H1 (cell line): ENCODE data around the gene OGN. TPM values are rescaled to one million over a fixed set of nuclear protein-coding genes. Genes with fewer than 3 reads are reported as not detected.

Source experiments
- CTCF ChIA-PET: fragments of 300-600 bp; sonication (Branson Sonifier 250); formaldehyde crosslinking; loops from one replicate; lab custom pipeline; 2021; ENCODE audit not compliant: partially characterized antibody; lab: Charles Lee
- POLR2A ChIA-PET: fragments of 300-600 bp; sonication (Branson Sonifier 250); formaldehyde crosslinking; loops from one replicate; lab custom pipeline; 2021; ENCODE audit warnings: inconsistent platforms; ENCODE audit not compliant: partially characterized antibody; lab: Charles Lee
- DNase-seq, 2 experiments: peaks; one replicate each; pipeline versions ENCODE4 v3.0.0 to v3.0.0-alpha.2; 2010 to 2022; ENCODE audit warnings: low spot score in 2 of 2, low read depth in 1 of 2, mixed read lengths in 1 of 2
- FAIRE-seq: peaks from 2 replicates; lab custom pipeline; 2011; peaks lifted over from hg19 to GRCh38; lab: Jason Lieb, UNC
- H2AFZ ChIP-seq: 2 replicates; pipeline ENCODE4 v1.8.1; 2012; ENCODE audit warnings: low read length, inconsistent platforms
- H2AK5ac ChIP-seq: 2 replicates; pipeline ENCODE4 v1.6.1; 2013; ENCODE audit warnings: low read depth, low read length
- H2BK120ac ChIP-seq: replicated peaks from 2 replicates; pipeline ENCODE3; 2013; ENCODE audit warnings: low read depth, low read length, inconsistent platforms
- H2BK12ac ChIP-seq: 2 replicates; pipeline ENCODE4 v1.6.1; 2013; ENCODE audit warnings: low read depth, low read length
- H2BK15ac ChIP-seq: 2 replicates; pipeline ENCODE4 v1.6.1; 2013; ENCODE audit warnings: low read length
- H2BK20ac ChIP-seq: 2 replicates; pipeline ENCODE4 v1.6.1; 2013; ENCODE audit warnings: low read length
- H2BK5ac ChIP-seq: 2 replicates; pipeline ENCODE4 v1.6.1; 2013; ENCODE audit warnings: low read depth, low read length
- H3K14ac ChIP-seq: 2 replicates; pipeline ENCODE4 v1.6.1; 2013; ENCODE audit warnings: inconsistent platforms; ENCODE audit not compliant: insufficient read length
- H3K18ac ChIP-seq: 2 replicates; pipeline ENCODE4 v1.6.1; 2013; ENCODE audit warnings: low read length; ENCODE audit errors: extremely low read depth
- H3K23ac ChIP-seq: 2 replicates; pipeline ENCODE4 v1.6.1; 2013; ENCODE audit warnings: inconsistent platforms; ENCODE audit not compliant: insufficient read length
- H3K23me2 ChIP-seq: 2 replicates; pipeline ENCODE4 v1.6.1; 2013; ENCODE audit warnings: low read depth, low read length
- H3K27ac ChIP-seq: 2 replicates; pipeline ENCODE4 v1.6.1; 2011; ENCODE audit warnings: low read depth, low read length, inconsistent platforms
- H3K27me3 ChIP-seq, 4 experiments: replicated peaks in 1 of 4; 1 replicate in 1 of 4; 2 replicates in 3 of 4; pipeline versions ENCODE4 v1.6.1 to v1.8.1; 2011 to 2013; ENCODE audit warnings: low read length in 3 of 4, mild to moderate bottlenecking in 3 of 4, inconsistent platforms in 2 of 4, mixed read lengths in 2 of 4, moderate library complexity in 1 of 4; ENCODE audit not compliant: control insufficient read depth in 3 of 4, insufficient read depth in 3 of 4; ENCODE audit errors: extremely low read depth in 1 of 4
- H3K36me3 ChIP-seq, 4 experiments: 2 replicates each; pipeline versions ENCODE4 v1.6.1 to v1.8.1; 2011 to 2013; ENCODE audit warnings: mild to moderate bottlenecking in 4 of 4, low read length in 3 of 4, moderate library complexity in 2 of 4, control low read depth in 1 of 4, inconsistent platforms in 1 of 4; ENCODE audit not compliant: insufficient read depth in 4 of 4, control insufficient read depth in 2 of 4
- H3K4ac ChIP-seq: replicated peaks from 2 replicates; pipeline ENCODE3; 2013; ENCODE audit warnings: low read length, low read depth, mixed read lengths, inconsistent platforms; ENCODE audit not compliant: insufficient read length
- H3K4me1 ChIP-seq, 4 experiments: replicated peaks in 1 of 4; 1 replicate in 1 of 4; 2 replicates in 3 of 4; pipeline versions ENCODE4 v1.6.1 to v1.8.1; 2011 to 2013; ENCODE audit warnings: low read length in 3 of 4, inconsistent platforms in 2 of 4, mixed read lengths in 1 of 4; ENCODE audit not compliant: insufficient read depth in 4 of 4, control insufficient read depth in 3 of 4
- H3K4me2 ChIP-seq, 2 experiments: 2 replicates each; pipeline versions ENCODE4 v1.6.1 to v1.8.1; 2011 to 2013; ENCODE audit warnings: low read depth in 2 of 2, low read length in 2 of 2, control low read depth in 1 of 2, inconsistent platforms in 1 of 2, mild to moderate bottlenecking in 1 of 2; ENCODE audit not compliant: insufficient read depth in 1 of 2
- H3K4me3 ChIP-seq, 4 experiments: fragments of 200-600, 300-600 bp in 1 of 4; sonication (generic), shearing (Covaris generic), sonication (Bioruptor Twin) in 1 of 4; 2 replicates each; pipeline versions ENCODE4 v1.5.1 to v1.8.1; 2011 to 2016; ENCODE audit warnings: low read length in 4 of 4, low read depth in 3 of 4, control low read depth in 2 of 4, inconsistent platforms in 2 of 4, mild to moderate bottlenecking in 2 of 4, mixed read lengths in 1 of 4, moderate library complexity in 1 of 4; ENCODE audit not compliant: insufficient read depth in 2 of 4; ENCODE audit errors: extremely low read depth in 1 of 4
- H3K56ac ChIP-seq: replicated peaks from 2 replicates; pipeline ENCODE3; 2013; ENCODE audit warnings: low read depth, mild to moderate bottlenecking, mixed read lengths, low read length, inconsistent platforms; ENCODE audit not compliant: insufficient read length
- H3K79me1 ChIP-seq: 2 replicates; pipeline ENCODE4 v1.6.1; 2013; ENCODE audit warnings: low read depth, low read length, control low read depth
- H3K79me2 ChIP-seq, 2 experiments: 2 replicates each; pipeline versions ENCODE4 v1.6.1 to v1.8.1; 2012 to 2013; ENCODE audit warnings: low read length in 2 of 2, mild to moderate bottlenecking in 2 of 2, inconsistent platforms in 1 of 2; ENCODE audit not compliant: insufficient read depth in 2 of 2, control insufficient read depth in 1 of 2
- H3K9ac ChIP-seq, 4 experiments: replicated peaks in 1 of 4; 1 replicate in 1 of 4; 2 replicates in 3 of 4; pipeline versions ENCODE4 v1.6.1 to v1.8.1; 2011 to 2013; ENCODE audit warnings: low read depth in 3 of 4, low read length in 3 of 4, control low read depth in 2 of 4, mild to moderate bottlenecking in 2 of 4, moderate library complexity in 2 of 4, inconsistent platforms in 1 of 4; ENCODE audit errors: extremely low read depth in 1 of 4
- H3K9me3 ChIP-seq, 2 experiments: 2 replicates each; pipeline versions ENCODE4 v1.6.1 to v1.8.1; 2012 to 2013; ENCODE audit warnings: mild to moderate bottlenecking in 2 of 2, moderate library complexity in 2 of 2, control low read depth in 1 of 2, inconsistent platforms in 1 of 2, low read depth in 1 of 2, low read length in 1 of 2, mixed read lengths in 1 of 2; ENCODE audit not compliant: insufficient read depth in 2 of 2
- H4K20me1 ChIP-seq, 2 experiments: replicated peaks in 1 of 2; 2 replicates each; pipeline versions ENCODE3 to v1.8.1; 2011 to 2013; ENCODE audit warnings: inconsistent platforms in 2 of 2, low read length in 2 of 2, mild to moderate bottlenecking in 1 of 2; ENCODE audit not compliant: insufficient read depth in 2 of 2, control insufficient read depth in 1 of 2
- H4K5ac ChIP-seq: 2 replicates; pipeline ENCODE4 v1.6.1; 2013; ENCODE audit warnings: low read length, low read depth, mixed read lengths, inconsistent platforms; ENCODE audit not compliant: insufficient read length
- H4K8ac ChIP-seq: 2 replicates; pipeline ENCODE4 v1.8.0; 2013; ENCODE audit warnings: mild to moderate bottlenecking, moderate library complexity, low read length, inconsistent platforms; ENCODE audit not compliant: insufficient read depth; ENCODE audit errors: extremely low read depth
- H4K91ac ChIP-seq: replicated peaks from 2 replicates; pipeline ENCODE3; 2013; ENCODE audit warnings: low read length, mixed read lengths, inconsistent platforms; ENCODE audit not compliant: insufficient read length
- TBP ChIP-seq: IDR thresholded peaks from 2 replicates; pipeline ENCODE4 v1.6.1; 2011; ENCODE audit warnings: low read depth, low read length, improper control_type of control experiment
- WGBS, 2 experiments: shearing (Covaris generic) in 1 of 2; methylation state at CpG; one replicate each; pipeline versions ENCODE4 v1.1.6 to v1.1.7; 2013 to 2015; ENCODE audit warnings: low lambda C conversion rate in 2 of 2, mixed read lengths in 2 of 2, inconsistent platforms in 1 of 2, low coverage in 1 of 2, missing lambda C conversion rate in 1 of 2; ENCODE audit not compliant: insufficient replicate concordance in 2 of 2, insufficient coverage in 1 of 2, insufficient read length in 1 of 2; ENCODE audit errors: extremely low coverage in 1 of 2, missing lambda C conversion rate in 1 of 2; 5-methylcytosine and 5-hydroxymethylcytosine counted together
- polyA plus RNA-seq, 7 experiments: library from polyadenylated mRNA; depleted of rRNA in 3 of 7; stranded (reverse) in 5 of 7; unstranded in 2 of 7; fragments of >200 nt in 5 of 7; fragments of 200-250 nt in 2 of 7; gene quantifications; 1 replicate in 5 of 7; 2 replicates in 1 of 7; 4 replicates in 1 of 7; pipeline versions ENCODE4 v1.2.1 to v1.2.3, GENCODE V29; 2011 to 2013; ENCODE audit warnings: missing spikeins in 2 of 7, mixed read lengths in 2 of 7
- total RNA-seq: library from RNA; stranded (reverse); fragmentation: NEBNext Ultra II Directional; extraction: Animal tissue kit (Norgen Biotek cat#: 25700); gene quantifications from 2 replicates; pipeline ENCODE4 v1.2.1, GENCODE V29; 2021

Gene OGN
- total and polyA plus RNA-seq, 2 of the 8 experiments (the other 6 are each of a cell fraction or from before 2014, with no cell fraction given), result not detected

GRCh38 chr9:92432350-92432749 is 28.0 kb upstream of the OGN start:
- ChIA-PET POLR2A (no interaction called here), CTCF (interaction anchor here (0.6 to 1.3 kb wide), 4 partner anchors 28 to 204 kb away, joined by 3 to 5 read pairs (median 3); no protein-coding TSS in a partner anchor)
- Histone ChIP-seq H4K8ac (no peak overlapping the region), H2BK5ac (no peak overlapping the region), H2BK20ac (no peak overlapping the region), H3K79me2 (no peaks in the 10 kb centered on the region), H4K91ac (no peak overlapping the region), H3K9me3 (no peaks in the 10 kb centered on the region), H3K27ac (no peak overlapping the region), H2BK12ac (no peak overlapping the region), H3K56ac (no peak overlapping the region), H3K4me2 (no peak overlapping the region), H2AFZ (no peak overlapping the region), H3K23ac (no peak overlapping the region), H2AK5ac (no peak overlapping the region), H3K9ac (no peak overlapping the region), H3K4me1 (no peaks in the 10 kb centered on the region), H3K14ac (no peak overlapping the region), H3K18ac (no peak overlapping the region), H2BK120ac (no peak overlapping the region), H3K36me3 (no peaks in the 10 kb centered on the region), H3K4me3 (no peak overlapping the region), H3K79me1 (no peaks in the 10 kb centered on the region), H4K20me1 (no peaks in the 10 kb centered on the region), H3K23me2 (no peaks in the 10 kb centered on the region), H2BK15ac (no peak overlapping the region), H4K5ac (no peak overlapping the region), H3K27me3 (no peaks in the 10 kb centered on the region), H3K4ac (no peak overlapping the region)
- FAIRE-seq (no peak), DNase-seq (no peak)
- 89% methylated on average over 5 of the region's 5 CpGs; no CpG with 5 or more reads in 1 of the 2 experiments for WGBS, 2 experiments
- TF ChIP-seq TBP, result no peak
